Hepatocyte (in vitro differentiated cells): ENCODE measurements around the gene SRGAP2. TPM values are rescaled to one million over a fixed set of nuclear protein-coding genes. Genes with fewer than 3 reads are reported as not detected.
"Not testable (repeated sequence)": the region's sequence is repeated elsewhere in the genome, so short reads cannot be mapped to it uniquely, and the experiment has no call there.

Experiments
- DNase-seq: peaks from one replicate; pipeline ENCODE4 v3.0.0-alpha.2; 2016; ENCODE audit warnings: low spot score
- H2AFZ ChIP-seq: fragments of 200-600 bp; sonication (generic); 2 replicates; pipeline ENCODE4 v1.6.0; 2016; ENCODE audit warnings: antibody characterized with exemption, mild to moderate bottlenecking
- H3K27ac ChIP-seq: fragments of 200-600 bp; sonication (generic); 2 replicates; pipeline ENCODE4 v1.5.1; 2016; ENCODE audit warnings: mild to moderate bottlenecking
- H3K27me3 ChIP-seq: fragments of 200-600 bp; sonication (generic); 2 replicates; pipeline ENCODE4 v1.6.1; 2016
- H3K36me3 ChIP-seq: fragments of 200-600 bp; sonication (generic); replicated peaks from 2 replicates; pipeline ENCODE4 v1.5.1; 2016; ENCODE audit warnings: low read depth; ENCODE audit not compliant: insufficient read depth
- H3K4me1 ChIP-seq: fragments of 200-600 bp; sonication (generic); 2 replicates; pipeline ENCODE4 v1.5.1; 2016; ENCODE audit warnings: mild to moderate bottlenecking, moderate library complexity; ENCODE audit not compliant: insufficient read depth
- H3K4me2 ChIP-seq: fragments of 200-600 bp; sonication (generic); 2 replicates; pipeline ENCODE4 v1.6.0; 2016
- H3K4me3 ChIP-seq: fragments of 200-600 bp; sonication (generic); 2 replicates; pipeline ENCODE4 v1.5.1; 2016; ENCODE audit warnings: mild to moderate bottlenecking
- H3K79me2 ChIP-seq: fragments of 200-600 bp; sonication (generic); 2 replicates; pipeline ENCODE4 v1.6.0; 2017; ENCODE audit warnings: mild to moderate bottlenecking
- H3K9me2 ChIP-seq: fragments of 200-600 bp; sonication (generic); replicated peaks from 2 replicates; pipeline ENCODE4 v1.6.0; 2017; ENCODE audit warnings: mild to moderate bottlenecking; ENCODE audit not compliant: insufficient read depth
- H3K9me3 ChIP-seq: fragments of 200-600 bp; sonication (generic); 2 replicates; pipeline ENCODE4 v1.5.1; 2016; ENCODE audit warnings: low read depth, mild to moderate bottlenecking
- H4K20me1 ChIP-seq: fragments of 200-600 bp; sonication (generic); 2 replicates; pipeline ENCODE4 v1.6.0; 2016; ENCODE audit warnings: mild to moderate bottlenecking; ENCODE audit not compliant: insufficient read depth, poor library complexity, severe bottlenecking
- WGBS: methylation state at CpG from one replicate; pipeline ENCODE4 v1.1.6; 2016; ENCODE audit warnings: low lambda C conversion rate; ENCODE audit errors: missing lambda C conversion rate; 5-methylcytosine and 5-hydroxymethylcytosine counted together
- polyA plus RNA-seq: library from polyadenylated mRNA; unstranded; fragments of >200 nt; fragmentation: Nextera tagmentation; extraction: Ambion mirVana; gene quantifications from 2 replicates; pipeline ENCODE4 v1.2.1, GENCODE V29; 2016
- total RNA-seq: library from RNA; depleted of rRNA; stranded (reverse); fragments of >200 nt; gene quantifications from 2 replicates; pipeline ENCODE4 v1.2.3, GENCODE V29; 2014

SRGAP2 gene
- total and polyA plus RNA-seq, 2 experiments from 2014 or later, result 16.3 to 23.7 TPM

DNA sequence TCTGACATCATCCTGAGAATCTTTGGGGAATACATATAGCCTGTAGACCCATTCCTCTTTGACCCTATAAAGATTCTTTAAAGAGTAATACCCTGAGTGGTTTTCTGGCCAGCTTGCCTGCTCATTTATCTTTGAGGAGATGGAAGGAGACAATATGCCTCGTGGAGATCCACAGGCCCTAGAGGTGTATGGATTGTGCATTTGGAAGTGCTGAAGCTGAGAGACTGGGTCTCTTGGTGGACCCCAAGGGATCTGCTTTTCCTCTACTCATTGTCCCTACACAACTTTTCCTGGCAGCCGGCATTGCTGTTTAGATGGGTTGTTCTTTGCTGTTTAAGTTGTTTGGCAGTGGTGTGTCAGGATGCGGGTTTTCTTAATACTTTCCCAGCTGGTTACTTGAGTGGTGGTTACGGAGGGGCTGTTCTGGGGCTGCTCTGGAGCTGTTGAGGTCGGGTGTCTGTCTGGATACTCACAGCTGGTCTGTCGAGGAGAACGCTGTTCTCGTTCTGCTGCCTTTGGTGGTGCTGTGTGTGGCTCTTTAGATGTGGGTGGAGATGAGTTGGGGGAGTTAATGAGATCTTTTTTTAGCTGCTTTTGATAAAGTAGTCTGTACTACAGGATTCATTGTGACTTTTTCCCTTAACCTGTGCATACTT is 49.5 kb downstream of the SRGAP2 start:
- not testable (repeated sequence) for H3K9me2 ChIP-seq, H4K20me1 ChIP-seq, H3K27ac ChIP-seq, H3K36me3 ChIP-seq, H3K9me3 ChIP-seq, H3K27me3 ChIP-seq, H3K79me2 ChIP-seq, H3K4me2 ChIP-seq, H2AFZ ChIP-seq, H3K4me1 ChIP-seq, H3K4me3 ChIP-seq
- peak; percentile 1 for DNase-seq
- WGBS, result 42% methylated on average over 7 of the region's 8 CpGs

Other genes starting within 250 kb of the SRGAP2 start
- gene RAB7B, start 200.1 kb upstream of the SRGAP2 start, total RNA-seq, result 3.9 and 4.5 TPM in 2 replicates
- 16.6 and 22.6 TPM in 2 replicates for gene RAB7B, start 200.1 kb upstream of the SRGAP2 start, polyA plus RNA-seq
- 65.9 and 66.4 TPM in 2 replicates for gene CTSE, start 179.6 kb upstream of the SRGAP2 start, total RNA-seq
- 66.7 and 86.0 TPM in 2 replicates for gene CTSE, start 179.6 kb upstream of the SRGAP2 start, polyA plus RNA-seq
- gene RHEX, start 150.4 kb upstream of the SRGAP2 start, total RNA-seq, result not detected in 2 replicates
- 0.51 and 0.78 TPM in 2 replicates for gene RHEX, start 150.4 kb upstream of the SRGAP2 start, polyA plus RNA-seq
- gene AVPR1B, start 86.2 kb upstream of the SRGAP2 start, total RNA-seq, result not detected in 2 replicates
- not detected in 2 replicates for gene AVPR1B, start 86.2 kb upstream of the SRGAP2 start, polyA plus RNA-seq
- 0.83 and 0.92 TPM in 2 replicates for gene FAM72A, start 702 bp upstream of the SRGAP2 start, total RNA-seq
- gene FAM72A, start 702 bp upstream of the SRGAP2 start, polyA plus RNA-seq, result 1.8 and 4.2 TPM in 2 replicates